Trophoblast cell (in vitro differentiated cells and primary cell): ENCODE measurements around the gene MAP2K6.

ENCODE experiments used
- DNase-seq, 2 donors: peaks; one replicate each; pipeline ENCODE4 v3.0.0-alpha.2; 2016
- H2AFZ ChIP-seq: 2 replicates; pipeline ENCODE4 v1.6.1; 2013; ENCODE audit warnings: low read length, moderate library complexity, mild to moderate bottlenecking; ENCODE audit not compliant: insufficient read depth, poor library complexity
- H2AK5ac ChIP-seq: 2 replicates; pipeline ENCODE4 v1.6.1; 2013; ENCODE audit warnings: mild to moderate bottlenecking, low read length
- H2BK120ac ChIP-seq: 2 replicates; pipeline ENCODE4 v1.6.1; 2013; ENCODE audit warnings: low read length, mild to moderate bottlenecking, moderate library complexity; ENCODE audit not compliant: insufficient read depth, poor library complexity
- H2BK12ac ChIP-seq: 2 replicates; pipeline ENCODE4 v1.6.1; 2013; ENCODE audit warnings: mild to moderate bottlenecking, low read length, moderate library complexity
- H2BK5ac ChIP-seq: 2 replicates; pipeline ENCODE4 v1.6.1; 2013; ENCODE audit warnings: low read length, low read depth, moderate library complexity, mild to moderate bottlenecking; ENCODE audit not compliant: poor library complexity
- H3K14ac ChIP-seq: 2 replicates; pipeline ENCODE4 v1.6.1; 2013; ENCODE audit warnings: mild to moderate bottlenecking, low read length
- H3K18ac ChIP-seq: 2 replicates; pipeline ENCODE4 v1.6.1; 2013; ENCODE audit warnings: mild to moderate bottlenecking, low read length
- H3K23ac ChIP-seq: 2 replicates; pipeline ENCODE4 v1.6.1; 2013; ENCODE audit warnings: low read length
- H3K27ac ChIP-seq: 2 replicates; pipeline ENCODE4 v1.5.1; 2013; ENCODE audit warnings: low read depth, mild to moderate bottlenecking, inconsistent platforms, low read length, moderate library complexity
- H3K27me3 ChIP-seq: 2 replicates; pipeline ENCODE4 v1.6.1; 2013; ENCODE audit warnings: inconsistent platforms, mild to moderate bottlenecking, low read length, moderate library complexity; ENCODE audit not compliant: insufficient read depth
- H3K36me3 ChIP-seq, 2 experiments: 1 replicate in 1 of 2; 2 replicates in 1 of 2; pipeline ENCODE4 v1.6.1; 2013; ENCODE audit warnings: low read length in 2 of 2, mild to moderate bottlenecking in 2 of 2, moderate library complexity in 1 of 2; ENCODE audit not compliant: insufficient read depth in 2 of 2, control insufficient read depth in 1 of 2
- H3K4ac ChIP-seq: 2 replicates; pipeline ENCODE4 v1.6.1; 2013; ENCODE audit warnings: low read depth, mild to moderate bottlenecking, low read length, moderate library complexity
- H3K4me1 ChIP-seq, 2 experiments: 1 replicate in 1 of 2; 2 replicates in 1 of 2; pipeline ENCODE4 v1.6.1; 2013; ENCODE audit warnings: low read length in 2 of 2, mild to moderate bottlenecking in 2 of 2, moderate library complexity in 1 of 2; ENCODE audit not compliant: insufficient read depth in 2 of 2, control insufficient read depth in 1 of 2
- H3K4me2 ChIP-seq: 2 replicates; pipeline ENCODE4 v1.6.1; 2013; ENCODE audit warnings: inconsistent platforms, mild to moderate bottlenecking, low read length, moderate library complexity
- H3K4me3 ChIP-seq: 2 replicates; pipeline ENCODE4 v1.5.1; 2013; ENCODE audit warnings: mild to moderate bottlenecking, low read depth, low read length, inconsistent platforms
- H3K79me1 ChIP-seq: one replicate; pipeline ENCODE4 v1.6.1; 2013; ENCODE audit warnings: low read length
- H3K79me2 ChIP-seq: 2 replicates; pipeline ENCODE4 v1.6.1; 2013; ENCODE audit warnings: low read length, mild to moderate bottlenecking; ENCODE audit not compliant: control insufficient read depth, insufficient read depth, poor library complexity
- H3K9ac ChIP-seq: 2 replicates; pipeline ENCODE4 v1.6.1; 2013; ENCODE audit warnings: mild to moderate bottlenecking, low read length
- H3K9me3 ChIP-seq: 2 replicates; pipeline ENCODE4 v1.6.1; 2013; ENCODE audit warnings: low read depth, mild to moderate bottlenecking, control low read depth, inconsistent platforms, low read length; ENCODE audit not compliant: insufficient read depth
- H4K12ac ChIP-seq: 2 replicates; pipeline ENCODE4 v1.6.1; 2013; ENCODE audit warnings: low read depth, mild to moderate bottlenecking, low read length, moderate library complexity
- H4K8ac ChIP-seq: 2 replicates; pipeline ENCODE4 v1.6.1; 2013; ENCODE audit warnings: low read depth, mild to moderate bottlenecking, low read length, moderate library complexity
- H4K91ac ChIP-seq: one replicate; pipeline ENCODE4 v1.6.1; 2013; ENCODE audit warnings: low read depth, mild to moderate bottlenecking, low read length, moderate library complexity
- WGBS: extraction: QIAGEN DNeasy Blood & Tissue Kit; methylation state at CpG from one replicate; pipeline ENCODE4 v1.1.7; 2013; ENCODE audit warnings: missing lambda C conversion rate; ENCODE audit not compliant: insufficient read length, insufficient coverage; ENCODE audit errors: extremely low coverage; 5-methylcytosine and 5-hydroxymethylcytosine counted together

Gene MAP2K6

GRCh38 chr17:69388822-69389442 lies 25.6 kb upstream of the MAP2K6 start:
- Histone ChIP-seq H3K27ac (no peak overlapping the region), H3K79me2 (no peaks in the 10 kb centered on the region), H3K4me3 (no peak overlapping the region), H3K9ac (no peak overlapping the region), H3K27me3 (no peaks in the 10 kb centered on the region), H3K9me3 (no peaks in the 10 kb centered on the region), H4K91ac (no peak overlapping the region), H3K4me1 (no peaks in the 10 kb centered on the region), H2BK120ac (no peak overlapping the region), H3K14ac (no peak overlapping the region), H2BK12ac (no peak overlapping the region), H3K4ac (no peak overlapping the region), H3K4me2 (no peak overlapping the region), H2AFZ (no peak overlapping the region), H4K8ac (no peak overlapping the region), H2BK5ac (no peak overlapping the region), H3K23ac (no peak overlapping the region), H3K18ac (no peak overlapping the region), H4K12ac (no peak overlapping the region), H3K79me1 (no peaks in the 10 kb centered on the region), H3K36me3 (no peaks in the 10 kb centered on the region), H2AK5ac (no peak overlapping the region)
- no peak for DNase-seq
- no CpG with 5 or more reads among the region's 7 CpGs for WGBS

DNA sequence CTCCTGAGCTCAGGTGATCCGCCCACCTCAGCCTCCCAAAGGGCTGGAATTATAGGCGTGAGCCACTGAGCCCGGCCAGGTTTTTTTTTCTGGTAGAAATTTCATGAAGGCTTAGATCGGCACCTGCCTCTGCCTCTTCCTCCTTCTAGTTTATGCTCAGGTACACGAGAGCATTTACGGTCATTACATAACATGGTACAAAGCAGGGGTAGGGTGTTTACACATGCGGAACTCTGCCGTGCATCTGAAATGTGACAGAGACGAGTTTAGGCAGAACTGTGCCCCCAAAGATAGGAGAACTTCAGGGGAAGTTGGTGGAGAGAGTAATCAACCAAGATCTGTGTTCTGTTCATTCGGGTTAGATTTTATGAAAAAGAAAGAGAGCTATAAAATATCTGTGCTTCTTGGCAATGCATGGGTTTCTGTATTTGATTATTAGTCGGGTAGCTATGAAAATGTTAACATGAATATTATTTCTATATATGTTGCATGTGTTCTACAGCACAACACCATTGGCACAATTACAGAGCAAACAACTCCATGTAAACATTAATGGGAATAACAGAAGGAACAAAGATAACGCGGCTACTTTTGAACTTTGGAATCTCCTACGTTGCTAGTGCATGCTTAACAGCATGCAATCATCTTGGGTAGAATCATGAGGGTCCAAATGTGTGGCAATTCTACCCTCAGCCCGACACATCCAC lies 23.5 kb upstream of the MAP2K6 start:
- Histone ChIP-seq H4K91ac (no peak overlapping the region), H4K8ac (no peak overlapping the region), H2AFZ (no peak overlapping the region), H3K27ac (no peak overlapping the region), H3K36me3 (no peaks in the 10 kb centered on the region), H3K9me3 (no peaks in the 10 kb centered on the region), H3K4me2 (no peak overlapping the region), H2BK12ac (no peak overlapping the region), H3K4ac (no peak overlapping the region), H3K18ac (no peak overlapping the region), H3K79me1 (no peaks in the 10 kb centered on the region), H3K27me3 (no peaks in the 10 kb centered on the region), H2AK5ac (no peak overlapping the region), H3K79me2 (no peaks in the 10 kb centered on the region), H3K23ac (no peak overlapping the region), H3K9ac (no peak overlapping the region), H3K14ac (no peak overlapping the region), H3K4me3 (no peak overlapping the region), H4K12ac (no peak overlapping the region), H2BK5ac (no peak overlapping the region), H3K4me1 (no peaks in the 10 kb centered on the region), H2BK120ac (no peak overlapping the region)
- no CpG with 5 or more reads among the region's 15 CpGs for WGBS
- peak in 1 of 2 donors; percentile 40 for DNase-seq

- WGBS, result no CpG with 5 or more reads among the region's 3 CpGs
These were observed 13.2 kb upstream of the MAP2K6 start for GRCh38 chr17:69401251-69401650.

GRCh38 chr17:69402052-69402451 lies 12.4 kb upstream of the MAP2K6 start:
- no peak overlapping the region for H4K8ac ChIP-seq
- H2BK12ac ChIP-seq, result no peak overlapping the region
- H3K4me2 ChIP-seq, result no peak overlapping the region
- no peak overlapping the region for H2BK120ac ChIP-seq
- no peak overlapping the region for H2AK5ac ChIP-seq
- H3K9me3 ChIP-seq, result no peaks in the 10 kb centered on the region
- DNase-seq, result peak; percentile 43 to 93
- no CpG with 5 or more reads among the region's 7 CpGs for whole genome bisulfite sequencing
- H2BK5ac ChIP-seq, result no peak overlapping the region
- no peak overlapping the region for H4K12ac ChIP-seq
- H3K14ac ChIP-seq, result no peak overlapping the region
- H3K23ac ChIP-seq, result no peak overlapping the region
- H4K91ac ChIP-seq, result no peak overlapping the region
- H3K79me1 ChIP-seq, result no peaks in the 10 kb centered on the region
- no peaks in the 10 kb centered on the region for H3K27me3 ChIP-seq
- no peak overlapping the region for H2AFZ ChIP-seq
- H3K9ac ChIP-seq, result no peak overlapping the region
- H3K36me3 ChIP-seq, result no peaks in the 10 kb centered on the region
- no peak overlapping the region for H3K27ac ChIP-seq
- H3K18ac ChIP-seq, result no peak overlapping the region
- no peaks in the 10 kb centered on the region for H3K79me2 ChIP-seq
- H3K4me3 ChIP-seq, result no peak overlapping the region
- no peak overlapping the region for H3K4ac ChIP-seq
- no peaks in the 10 kb centered on the region for H3K4me1 ChIP-seq

More at GRCh38 chr17:69401251-69401650, 13.2 kb upstream of the MAP2K6 start:
- Histone ChIP-seq H3K4ac (no peak overlapping the region), H3K27ac (no peak overlapping the region), H4K8ac (no peak overlapping the region), H3K4me3 (no peak overlapping the region), H2BK5ac (no peak overlapping the region), H2BK12ac (no peak overlapping the region), H3K4me1 (no peaks in the 10 kb centered on the region), H3K4me2 (no peak overlapping the region), H3K9me3 (no peaks in the 10 kb centered on the region), H2BK120ac (no peak overlapping the region), H3K36me3 (no peaks in the 10 kb centered on the region), H4K91ac (no peak overlapping the region), H3K14ac (no peak overlapping the region), H3K79me2 (no peaks in the 10 kb centered on the region), H2AFZ (no peak overlapping the region), H3K18ac (no peak overlapping the region), H3K27me3 (no peaks in the 10 kb centered on the region), H3K23ac (no peak overlapping the region), H2AK5ac (no peak overlapping the region), H3K79me1 (no peaks in the 10 kb centered on the region), H4K12ac (no peak overlapping the region), H3K9ac (no peak overlapping the region)
- DNase-seq, result peak; percentile 74 to 97
